Prostate gland (tissue), 2 donors: Measurements from ENCODE around the gene MAGEB1. TPM values are rescaled to one million over a fixed set of nuclear protein-coding genes. Genes with fewer than 3 reads are reported as not detected.

Experiments
- DNase-seq: peaks from one replicate; pipeline ENCODE4 v3.0.0-alpha.2; 2019; ENCODE audit warnings: low spot score
- H3K27ac ChIP-seq, 2 donors: fragments of 200-600 bp; sonication (generic); 2 replicates each; pipeline ENCODE4 v1.5.1; 2017 to 2019
- H3K27me3 ChIP-seq: fragments of 200-600 bp; sonication (generic); replicated peaks from 2 replicates; pipeline ENCODE4 v1.5.1; 2019; ENCODE audit not compliant: insufficient read depth
- H3K36me3 ChIP-seq, 2 donors: fragments of 200-600 bp; sonication (generic); 1 replicate in 1 of 2; 2 replicates in 1 of 2; pipeline versions ENCODE4 v1.5.1 to v1.8.1; 2017 to 2019
- H3K4me1 ChIP-seq: fragments of 200-600 bp; sonication (generic); replicated peaks from 2 replicates; pipeline ENCODE4 v1.5.1; 2019
- H3K4me3 ChIP-seq, 2 donors: fragments of 200-600 bp; sonication (generic); 2 replicates each; pipeline ENCODE4 v1.5.1; 2017 to 2019
- H3K9me3 ChIP-seq: fragments of 200-600 bp; sonication (generic); 2 replicates; pipeline ENCODE4 v1.5.1; 2017
- POLR2A ChIP-seq: fragments of 450-650 bp; IDR thresholded peaks from one replicate; pipeline ENCODE4 v1.6.1; 2016; ENCODE audit warnings: antibody characterized with exemption, mild to moderate bottlenecking
- POLR2AphosphoS5 ChIP-seq: sonication (generic); formaldehyde crosslinking; IDR thresholded peaks from one replicate; pipeline ENCODE4 v1.6.1; 2017; ENCODE audit warnings: antibody characterized with exemption
- WGBS: methylation state at CpG from one replicate; pipeline ENCODE4 v1.1.5; 2018; 5-methylcytosine and 5-hydroxymethylcytosine counted together
- intact Hi-C: fragments of 100-400 bp; cut with DNase I; formaldehyde crosslinking; loops from one replicate; pipeline ENCODE4 v1.14.2; 2022
- total RNA-seq, 2 donors: library from RNA; depleted of rRNA; stranded (reverse); fragments of >200 nt; gene quantifications; one replicate each; pipeline ENCODE4 v1.1.0, GENCODE V29; 2016
- TF ChIP-seq, protein P1 (sequence below), 4 experiments: fragments of 200-600 bp in 2 of 4; fragments of 450-650 bp in 2 of 4; sonication (generic) in 2 of 4; IDR thresholded peaks; 1 replicate in 3 of 4; 2 replicates in 1 of 4; pipeline ENCODE4 v1.5.1; 2016 to 2019; ENCODE audit warnings: antibody characterized with exemption in 4 of 4, mild to moderate bottlenecking in 2 of 4, moderate library complexity in 2 of 4

The MAGEB1 gene
- total RNA-seq, 2 donors from 2014 or later, result 51.1 TPM; not detected in 1

DNA sequence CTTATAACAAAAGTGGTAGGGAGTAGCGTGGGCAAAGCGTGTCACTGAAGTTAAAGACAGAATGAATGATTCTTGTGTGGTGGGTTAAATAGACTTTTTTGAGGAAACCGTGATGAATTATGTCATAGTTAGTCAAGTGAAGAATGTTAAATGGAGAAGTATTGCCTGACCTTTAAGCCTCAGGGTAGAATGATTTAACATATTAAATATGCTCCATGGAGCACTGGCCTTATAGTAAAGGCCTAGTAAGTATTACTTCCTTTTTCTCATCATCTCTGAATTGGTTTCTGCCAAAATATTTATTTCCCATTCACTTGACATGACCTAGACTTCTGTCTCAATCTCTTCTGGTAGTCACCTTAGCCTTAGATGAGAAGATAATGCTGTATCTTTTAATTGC lies 23.7 kb downstream of the MAGEB1 start:
- no peaks in the 10 kb centered on the region for H3K27me3 ChIP-seq

DNA sequence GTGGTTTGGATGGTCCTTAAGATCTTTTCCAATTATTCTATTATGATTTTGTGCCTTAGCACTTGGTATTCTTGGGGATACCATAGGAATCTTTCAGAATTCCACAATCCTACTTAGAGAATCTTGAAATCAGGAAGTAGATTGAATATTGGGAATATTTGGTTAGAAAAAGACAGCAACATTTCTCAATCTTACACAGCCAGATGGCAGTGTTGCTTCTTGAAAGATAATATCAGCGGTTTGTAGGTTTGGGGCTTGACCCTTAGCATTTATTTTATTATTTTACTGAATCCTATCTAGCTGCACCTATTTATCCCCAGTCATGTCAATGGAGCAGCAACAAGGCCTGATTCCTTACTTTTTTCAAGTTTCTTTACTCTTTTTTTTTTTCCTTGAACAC lies 28.6 kb downstream of the MAGEB1 start:
- no peak for DNase-seq
- intact Hi-C loops, result loop anchor here (10.0 kb wide), 1 partner anchor 229 kb away; no protein-coding TSS in a partner anchor

More for the DNA sequence above, 23.7 kb downstream of the MAGEB1 start:
- intact Hi-C loops, result loop anchor here (10.0 kb wide), 1 partner anchor 234 kb away; no protein-coding TSS in a partner anchor
- no peaks in the 10 kb centered on the region for H3K9me3 ChIP-seq
- DNase-seq, result no peak
- TF ChIP-seq, protein P1, sequence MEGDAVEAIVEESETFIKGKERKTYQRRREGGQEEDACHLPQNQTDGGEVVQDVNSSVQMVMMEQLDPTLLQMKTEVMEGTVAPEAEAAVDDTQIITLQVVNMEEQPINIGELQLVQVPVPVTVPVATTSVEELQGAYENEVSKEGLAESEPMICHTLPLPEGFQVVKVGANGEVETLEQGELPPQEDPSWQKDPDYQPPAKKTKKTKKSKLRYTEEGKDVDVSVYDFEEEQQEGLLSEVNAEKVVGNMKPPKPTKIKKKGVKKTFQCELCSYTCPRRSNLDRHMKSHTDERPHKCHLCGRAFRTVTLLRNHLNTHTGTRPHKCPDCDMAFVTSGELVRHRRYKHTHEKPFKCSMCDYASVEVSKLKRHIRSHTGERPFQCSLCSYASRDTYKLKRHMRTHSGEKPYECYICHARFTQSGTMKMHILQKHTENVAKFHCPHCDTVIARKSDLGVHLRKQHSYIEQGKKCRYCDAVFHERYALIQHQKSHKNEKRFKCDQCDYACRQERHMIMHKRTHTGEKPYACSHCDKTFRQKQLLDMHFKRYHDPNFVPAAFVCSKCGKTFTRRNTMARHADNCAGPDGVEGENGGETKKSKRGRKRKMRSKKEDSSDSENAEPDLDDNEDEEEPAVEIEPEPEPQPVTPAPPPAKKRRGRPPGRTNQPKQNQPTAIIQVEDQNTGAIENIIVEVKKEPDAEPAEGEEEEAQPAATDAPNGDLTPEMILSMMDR (IDR thresholded peaks at IDR 0.05), result no peak
- TF ChIP-seq POLR2AphosphoS5 (no peak), POLR2A (no peak)
- WGBS, result 97% methylated on average over 3 of the region's 3 CpGs
- H3K36me3 ChIP-seq, result no peaks in the 10 kb centered on the region
- no peak overlapping the region for H3K4me3 ChIP-seq
- no peaks in the 10 kb centered on the region for H3K4me1 ChIP-seq
- no peak overlapping the region for H3K27ac ChIP-seq

DNA sequence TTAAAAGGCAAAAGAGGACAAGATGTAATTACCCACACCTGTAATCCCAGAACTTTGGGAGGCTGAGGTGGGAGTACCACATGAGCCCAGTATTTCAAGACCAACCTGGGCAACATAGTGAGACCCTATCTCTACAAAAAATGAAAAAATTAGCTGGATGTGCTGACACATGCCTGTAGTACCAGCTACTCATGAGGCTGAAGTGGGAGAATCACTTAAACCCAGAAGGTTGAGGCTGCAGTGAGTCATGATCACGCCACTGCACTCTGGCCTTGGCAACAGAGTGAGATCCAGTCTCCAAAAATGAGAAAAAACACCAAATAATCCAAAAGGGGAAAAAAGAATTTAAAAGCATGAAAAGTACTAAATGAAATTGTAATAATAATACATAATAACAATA lies 31.4 kb downstream of the MAGEB1 start:
- no peaks in the 10 kb centered on the region for H3K9me3 ChIP-seq
- WGBS, result 0% methylated on average over 1 of the region's 1 CpG
- no peak for TF ChIP-seq POLR2A
- no peak for TF ChIP-seq POLR2AphosphoS5
- TF ChIP-seq, protein P1 (IDR thresholded peaks at IDR 0.05), result no peak
- H3K27me3 ChIP-seq, result no peaks in the 10 kb centered on the region
- intact Hi-C loops, result loop anchor here (10.0 kb wide), 1 partner anchor 226 kb away; no protein-coding TSS in a partner anchor
- H3K4me1 ChIP-seq, result no peaks in the 10 kb centered on the region
- no peak for DNase-seq
- H3K4me3 ChIP-seq, result no peak overlapping the region
- H3K27ac ChIP-seq, result no peak overlapping the region
- H3K36me3 ChIP-seq, result no peaks in the 10 kb centered on the region

More for the DNA sequence above, 28.6 kb downstream of the MAGEB1 start:
- H3K9me3 ChIP-seq, result no peaks in the 10 kb centered on the region
- no peaks in the 10 kb centered on the region for H3K4me1 ChIP-seq
- H3K36me3 ChIP-seq, result no peaks in the 10 kb centered on the region
- no peaks in the 10 kb centered on the region for H3K27me3 ChIP-seq
- WGBS, result 27% methylated on average over 1 of the region's 1 CpG
- no peak overlapping the region for H3K27ac ChIP-seq
- no peak overlapping the region for H3K4me3 ChIP-seq
- no peak for TF ChIP-seq POLR2A
- no peak for TF ChIP-seq POLR2AphosphoS5
- TF ChIP-seq, protein P1 (IDR thresholded peaks at IDR 0.05), result peak in 1 of 4 experiments; percentile 32

DNA sequence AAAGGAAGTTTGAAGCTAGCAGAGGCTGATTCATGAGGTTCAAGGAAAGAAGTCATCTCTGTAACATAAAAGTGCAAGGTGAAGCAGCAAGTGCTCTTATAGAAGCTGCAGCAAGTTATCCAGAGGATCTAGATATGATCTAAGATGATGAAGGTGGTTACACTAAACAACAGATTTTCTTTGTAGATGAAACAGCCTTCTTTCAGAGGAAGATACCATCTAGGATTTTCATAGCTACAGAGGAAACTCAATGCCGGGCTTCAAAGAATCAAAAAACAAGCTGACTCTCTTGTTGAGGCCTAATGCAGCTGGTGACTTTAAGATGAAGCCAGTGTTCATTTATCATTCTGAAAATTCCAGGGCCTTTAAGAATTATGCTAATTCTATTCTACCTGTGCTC lies 33.5 kb downstream of the MAGEB1 start:
- no peak for DNase-seq
- Histone ChIP-seq H3K4me1 (no peaks in the 10 kb centered on the region), H3K27ac (no peak overlapping the region), H3K27me3 (no peaks in the 10 kb centered on the region), H3K36me3 (no peaks in the 10 kb centered on the region), H3K4me3 (no peak overlapping the region), H3K9me3 (no peaks in the 10 kb centered on the region)
- 59% methylated on average over 1 of the region's 1 CpG for WGBS
- TF ChIP-seq POLR2A, result no peak
- TF ChIP-seq, protein P1 (IDR thresholded peaks at IDR 0.05), result no peak
- no peak for TF ChIP-seq POLR2AphosphoS5
- intact Hi-C loops, result no loop called here

DNA sequence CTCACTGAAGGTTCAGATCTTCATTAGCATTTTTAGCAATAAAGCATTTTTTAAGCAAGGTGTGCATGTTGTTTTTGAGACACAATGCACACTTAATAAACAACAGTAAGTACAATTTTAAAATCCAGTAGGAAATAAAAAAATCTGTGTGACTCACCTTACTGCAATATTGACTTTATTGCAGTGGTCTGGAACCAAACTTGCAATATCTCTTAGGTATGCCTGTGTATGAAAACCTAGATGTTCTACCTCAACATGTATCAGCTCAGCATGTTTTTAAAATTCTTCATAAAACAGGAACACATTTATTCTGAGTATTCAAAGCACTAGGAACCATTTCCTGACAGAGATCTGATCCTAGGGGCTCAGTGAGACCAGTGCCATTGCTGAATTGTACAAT lies 35.6 kb downstream of the MAGEB1 start:
- Histone ChIP-seq H3K27ac (no peak overlapping the region), H3K27me3 (no peaks in the 10 kb centered on the region), H3K4me1 (no peaks in the 10 kb centered on the region), H3K36me3 (no peaks in the 10 kb centered on the region), H3K4me3 (no peak overlapping the region), H3K9me3 (no peaks in the 10 kb centered on the region)
- intact Hi-C loops, result no loop called here
- DNase-seq, result no peak
- TF ChIP-seq, protein P1 (IDR thresholded peaks at IDR 0.05), result no peak
- no peak for TF ChIP-seq POLR2A
- no peak for TF ChIP-seq POLR2AphosphoS5
